GM12878 (cell line): ENCODE results near the gene ADAT3. TPM values are rescaled to one million over a fixed set of nuclear protein-coding genes. Genes with fewer than 3 reads are reported as not detected.

ENCODE experiments used
- ATAC-seq: fragments of 200-7000 bp; cut with Tn5 transposase; 3 replicates; pipeline ENCODE4 v1.9.1; 2020; ENCODE audit warnings: mild to moderate bottlenecking, moderate library complexity
- BruUV-seq: library from RNA; stranded (reverse); fragments of 400-500 nt; replicated peaks from 2 replicates; lab custom pipeline; 2021; lab: Mats Ljungman, UMichigan
- CTCF ChIA-PET: fragments of 300-600 bp; sonication (Branson Sonifier 250); formaldehyde crosslinking; extraction: SDS; loops from one replicate; lab custom pipeline; 2021; ENCODE audit warnings: inconsistent platforms; lab: Yijun Ruan, JAX
- POLR2A ChIA-PET: fragments of 350-600 bp; formaldehyde crosslinking; extraction: SDS; loops from one replicate; lab custom pipeline; 2021; ENCODE audit warnings: inconsistent platforms; lab: Charles Lee
- RAD21 ChIA-PET: fragments of 300-600 bp; sonication (Branson Sonifier 250); formaldehyde crosslinking; loops from one replicate; lab custom pipeline; 2023; ENCODE audit warnings: antibody characterized with exemption; ENCODE audit not compliant: unreplicated experiment; lab: Charles Lee
- SMC1A ChIA-PET: fragments of 300-600 bp; sonication (Branson Sonifier 250); formaldehyde crosslinking; loops from one replicate; lab custom pipeline; 2023; ENCODE audit not compliant: unreplicated experiment, uncharacterized antibody; lab: Charles Lee
- DNase-seq: peaks from one replicate; pipeline ENCODE4 v3.0.0-alpha.2; 2011; ENCODE audit warnings: low read depth, low spot score
- FAIRE-seq: peaks from 3 replicates; lab custom pipeline; 2011; peaks lifted over from hg19 to GRCh38; lab: Jason Lieb, UNC
- H2AFZ ChIP-seq: 2 replicates; pipeline ENCODE4 v1.6.0; 2011; ENCODE audit warnings: low read depth, low read length, control low read depth; ENCODE audit not compliant: control insufficient read depth
- H3K27ac ChIP-seq: 2 replicates; pipeline ENCODE4 v1.5.1; 2011; ENCODE audit warnings: control low read depth; ENCODE audit not compliant: control insufficient read depth, insufficient read depth
- H3K27me3 ChIP-seq, 2 experiments: replicated peaks in 1 of 2; 2 replicates each; pipeline versions ENCODE4 v1.6.0 to v1.6.1; 2011; ENCODE audit warnings: low read length in 1 of 2; ENCODE audit not compliant: control insufficient read depth in 2 of 2, insufficient read depth in 2 of 2
- H3K36me3 ChIP-seq, 2 experiments: 2 replicates each; pipeline ENCODE4 v1.5.1; 2011; ENCODE audit warnings: low read length in 1 of 2; ENCODE audit not compliant: control insufficient read depth in 2 of 2, insufficient read depth in 2 of 2
- H3K4me1 ChIP-seq: 2 replicates; pipeline ENCODE4 v1.6.1; 2011; ENCODE audit warnings: mild to moderate bottlenecking, low read length, moderate library complexity, mixed read lengths; ENCODE audit not compliant: control insufficient read depth, insufficient read depth
- H3K4me2 ChIP-seq: 2 replicates; pipeline ENCODE4 v1.6.0; 2011; ENCODE audit warnings: control low read depth; ENCODE audit not compliant: control insufficient read depth, insufficient read depth
- H3K4me3 ChIP-seq: fragments of 200-600 bp; sonication (generic); 2 replicates; pipeline ENCODE4 v1.5.1; 2016
- H3K79me2 ChIP-seq: 2 replicates; pipeline ENCODE4 v1.6.0; 2011; ENCODE audit warnings: low read length; ENCODE audit not compliant: control insufficient read depth, insufficient read depth
- H3K9ac ChIP-seq: 2 replicates; pipeline ENCODE4 v1.8.0; 2011; ENCODE audit warnings: low read length, control low read depth, mixed read lengths; ENCODE audit not compliant: control insufficient read depth, insufficient read depth
- H3K9me3 ChIP-seq: replicated peaks from 3 replicates; pipeline ENCODE4 v1.5.1; 2011; ENCODE audit warnings: mild to moderate bottlenecking, low read length; ENCODE audit not compliant: control insufficient read depth, insufficient read depth
- H4K20me1 ChIP-seq: 2 replicates; pipeline ENCODE4 v1.6.0; 2011; ENCODE audit not compliant: control insufficient read depth, insufficient read depth
- BMI1 ChIP-seq: fragments of 450-650 bp; IDR thresholded peaks from 2 replicates; pipeline ENCODE4 v1.6.1; 2016; ENCODE audit warnings: mild to moderate bottlenecking, moderate library complexity, borderline replicate concordance
- EP300 ChIP-seq, 2 experiments: fragments of 150-350 bp in 1 of 2; IDR thresholded peaks; 2 replicates each; pipeline ENCODE4 v1.6.1; 2011 to 2012; ENCODE audit warnings: low read depth in 2 of 2, low read length in 2 of 2, borderline replicate concordance in 1 of 2, improper control_type of control experiment in 1 of 2, inconsistent platforms in 1 of 2; ENCODE audit not compliant: control insufficient read depth in 1 of 2
- IKZF1 ChIP-seq: fragments of 450-650 bp; conservative IDR thresholded peaks from 2 replicates; pipeline ENCODE4 v1.6.1; 2017; ENCODE audit warnings: antibody characterized with exemption, mild to moderate bottlenecking
- KDM1A ChIP-seq: fragments of 200-600 bp; sonication (generic); IDR thresholded peaks from 2 replicates; pipeline ENCODE4 v1.6.1; 2016; ENCODE audit warnings: borderline replicate concordance
- NFYB ChIP-seq: IDR thresholded peaks from 2 replicates; pipeline ENCODE4 v1.6.1; 2011; ENCODE audit warnings: low read depth, mild to moderate bottlenecking, low read length, improper control_type of control experiment, moderate library complexity; ENCODE audit not compliant: insufficient read depth
- NR2F1 ChIP-seq: fragments of 450-650 bp; conservative IDR thresholded peaks from 2 replicates; pipeline ENCODE4 v1.6.1; 2017; ENCODE audit warnings: mild to moderate bottlenecking
- TCF3 ChIP-seq: IDR thresholded peaks from 2 replicates; pipeline ENCODE4 v1.6.1; 2012; ENCODE audit warnings: low read depth, mild to moderate bottlenecking, low read length, borderline replicate concordance; ENCODE audit not compliant: insufficient read depth
- WGBS: methylation state at CpG from one replicate; pipeline ENCODE4 v1.1.6; 2016; ENCODE audit warnings: low lambda C conversion rate; ENCODE audit not compliant: insufficient replicate concordance, insufficient coverage; ENCODE audit errors: missing lambda C conversion rate; 5-methylcytosine and 5-hydroxymethylcytosine counted together
- in situ Hi-C: fragments of 300-500 bp; cut with MboI; formaldehyde crosslinking; loops from 9 replicates; pipeline ENCODE4 v1.14.3; 2018; ENCODE audit warnings: mixed read lengths
- intact Hi-C: fragments of 100-400 bp; cut with micrococcal nuclease; formaldehyde crosslinking; loops from one replicate; pipeline ENCODE4 v1.14.2; 2022; ENCODE audit not compliant: unreplicated experiment
- polyA plus RNA-seq, 11 experiments: library from polyadenylated mRNA; depleted of rRNA in 4 of 11; unstranded in 6 of 11; stranded (reverse) in 5 of 11; fragments of >200 nt; fragmentation: Nextera tagmentation in 4 of 11; fragmentation: Illumina TruSeq in 1 of 11; extraction: Ambion mirVana in 4 of 11; extraction: Trizol in 1 of 11; gene quantifications; 1 replicate in 1 of 11; 2 replicates in 10 of 11; pipeline versions ENCODE4 v1.2.1 to v1.2.3, GENCODE V29; 2011 to 2016; ENCODE audit warnings: inconsistent platforms in 2 of 11, missing spikeins in 2 of 11, low read depth in 1 of 11
- total RNA-seq, 4 experiments: library from RNA; depleted of rRNA in 3 of 4; stranded (reverse); fragments of >200 nt in 3 of 4; fragmentation: Illumina TruSeq in 1 of 4; extraction: Trizol in 1 of 4; gene quantifications; 2 replicates each; pipeline versions ENCODE4 v1.2.1 to v1.2.3, GENCODE V29; 2013 to 2021
- TF ChIP-seq, protein P1 (sequence below): IDR thresholded peaks from 2 replicates; pipeline ENCODE4 v1.6.1; 2011; ENCODE audit warnings: low read depth, mild to moderate bottlenecking, low read length, moderate library complexity, borderline replicate concordance; ENCODE audit errors: extremely low read depth
- TF ChIP-seq, protein P2 (sequence below): fragments of 150-350 bp; IDR thresholded peaks from 2 replicates; pipeline ENCODE4 v1.6.1; 2016; ENCODE audit warnings: low read depth, low read length
- TF ChIP-seq, protein P3 (sequence below): fragments of 450-650 bp; IDR thresholded peaks from 2 replicates; pipeline ENCODE4 v1.6.1; 2018; ENCODE audit warnings: mild to moderate bottlenecking, low read depth, moderate library complexity; ENCODE audit not compliant: partially characterized antibody
- TF ChIP-seq, protein P4 (sequence below): IDR thresholded peaks from 2 replicates; pipeline ENCODE4 v1.6.1; 2011; ENCODE audit warnings: borderline replicate concordance, low read depth, mild to moderate bottlenecking, moderate library complexity, low read length; ENCODE audit not compliant: insufficient read depth, poor library complexity, severe bottlenecking
- TF ChIP-seq, protein P5 (sequence below): fragments of 450-650 bp; IDR thresholded peaks from 2 replicates; pipeline ENCODE4 v1.6.1; 2017; ENCODE audit warnings: low read depth, mild to moderate bottlenecking, moderate library complexity

The ADAT3 gene
- total and polyA plus RNA-seq, 10 of the 15 experiments (the other 5 are each of a cell fraction or from before 2014, with no cell fraction given) = 0.27 to 11.8 (median 7.7) TPM; not detected in 3

DNA sequence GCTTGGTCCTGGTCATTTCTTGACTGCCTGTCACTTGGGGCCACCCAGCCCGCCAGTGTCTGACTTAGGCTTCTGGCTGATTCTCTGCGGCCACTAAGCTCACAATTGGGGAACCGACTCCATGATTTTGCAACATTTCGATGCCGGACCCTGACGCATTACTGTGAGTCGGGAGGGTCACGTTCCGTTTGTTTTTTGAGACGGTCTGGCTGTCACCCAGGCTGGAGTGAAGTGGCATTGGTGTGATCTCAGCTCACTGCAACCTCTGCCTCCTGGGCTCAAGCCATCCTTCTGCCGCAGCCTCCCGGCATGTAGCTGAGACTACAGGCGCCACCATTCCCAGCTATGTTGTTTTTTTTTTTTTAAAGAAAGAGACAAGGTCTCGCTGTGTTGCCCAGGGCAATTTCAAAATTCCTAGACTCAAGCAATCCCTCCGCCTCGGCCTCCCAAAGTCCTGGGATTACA, 3.2 kb upstream of the ADAT3 start:
- Histone ChIP-seq H3K4me2 (no peak overlapping the region), H3K9me3 (no peaks in the 10 kb centered on the region), H3K27ac (no peak overlapping the region), H2AFZ (no peak overlapping the region), H3K4me3 (no peak overlapping the region), H3K9ac (no peak overlapping the region), H3K79me2 (peaks cover 9% of the 10 kb centered on the region), H3K27me3 (no peaks in the 10 kb centered on the region), H3K36me3 (no peaks in the 10 kb centered on the region), H4K20me1 (no peaks in the 10 kb centered on the region), H3K4me1 (peaks cover 31% of the 10 kb centered on the region)
- DNase-seq (no peak), ATAC-seq (no peak), FAIRE-seq (no peak)
- in situ Hi-C loops (no loop called here), intact Hi-C loops (loop anchor here (10.0 kb wide), 1 partner anchor 193 kb away; the partner anchor contains the start of genes IZUMO4 and MOB3A)
- RAD21 ChIA-PET = interaction anchor here (2.5 kb wide), 1 partner anchor 38 kb away, joined by 9 read pairs; no protein-coding TSS in a partner anchor
- CTCF ChIA-PET = interaction anchor here (1.0 to 3.0 kb wide), 3 partner anchors 28 to 167 kb away, joined by 3 to 10 read pairs (median 4); no protein-coding TSS in a partner anchor
- SMC1A ChIA-PET = interaction anchor here (0.7 kb wide), 1 partner anchor 26 kb away, joined by 3 read pairs; no protein-coding TSS in a partner anchor
- 88% methylated on average over 16 of the region's 16 CpGs for WGBS
- BruUV-seq = no TSS peak
- POLR2A ChIA-PET = interaction anchor here (0.6 to 1.1 kb wide), 2 partner anchors 14 to 137 kb away, joined by 3 read pairs; no protein-coding TSS in a partner anchor
- TF ChIP-seq NR2F1 (no peak), TCF3 (no peak), EP300 (IDR thresholded peaks at IDR 0.05; ENCODE audit: borderline replicate concordance in 1 of 2, control insufficient read depth in 1 of 2, low read depth in 2 of 2, low read length in 2 of 2) (no peak), NFYB (no peak), KDM1A (no peak), BMI1 (no peak), IKZF1 (no peak)
- TF ChIP-seq, protein P1, sequence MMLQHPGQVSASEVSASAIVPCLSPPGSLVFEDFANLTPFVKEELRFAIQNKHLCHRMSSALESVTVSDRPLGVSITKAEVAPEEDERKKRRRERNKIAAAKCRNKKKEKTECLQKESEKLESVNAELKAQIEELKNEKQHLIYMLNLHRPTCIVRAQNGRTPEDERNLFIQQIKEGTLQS = no peak
- TF ChIP-seq, protein P2, sequence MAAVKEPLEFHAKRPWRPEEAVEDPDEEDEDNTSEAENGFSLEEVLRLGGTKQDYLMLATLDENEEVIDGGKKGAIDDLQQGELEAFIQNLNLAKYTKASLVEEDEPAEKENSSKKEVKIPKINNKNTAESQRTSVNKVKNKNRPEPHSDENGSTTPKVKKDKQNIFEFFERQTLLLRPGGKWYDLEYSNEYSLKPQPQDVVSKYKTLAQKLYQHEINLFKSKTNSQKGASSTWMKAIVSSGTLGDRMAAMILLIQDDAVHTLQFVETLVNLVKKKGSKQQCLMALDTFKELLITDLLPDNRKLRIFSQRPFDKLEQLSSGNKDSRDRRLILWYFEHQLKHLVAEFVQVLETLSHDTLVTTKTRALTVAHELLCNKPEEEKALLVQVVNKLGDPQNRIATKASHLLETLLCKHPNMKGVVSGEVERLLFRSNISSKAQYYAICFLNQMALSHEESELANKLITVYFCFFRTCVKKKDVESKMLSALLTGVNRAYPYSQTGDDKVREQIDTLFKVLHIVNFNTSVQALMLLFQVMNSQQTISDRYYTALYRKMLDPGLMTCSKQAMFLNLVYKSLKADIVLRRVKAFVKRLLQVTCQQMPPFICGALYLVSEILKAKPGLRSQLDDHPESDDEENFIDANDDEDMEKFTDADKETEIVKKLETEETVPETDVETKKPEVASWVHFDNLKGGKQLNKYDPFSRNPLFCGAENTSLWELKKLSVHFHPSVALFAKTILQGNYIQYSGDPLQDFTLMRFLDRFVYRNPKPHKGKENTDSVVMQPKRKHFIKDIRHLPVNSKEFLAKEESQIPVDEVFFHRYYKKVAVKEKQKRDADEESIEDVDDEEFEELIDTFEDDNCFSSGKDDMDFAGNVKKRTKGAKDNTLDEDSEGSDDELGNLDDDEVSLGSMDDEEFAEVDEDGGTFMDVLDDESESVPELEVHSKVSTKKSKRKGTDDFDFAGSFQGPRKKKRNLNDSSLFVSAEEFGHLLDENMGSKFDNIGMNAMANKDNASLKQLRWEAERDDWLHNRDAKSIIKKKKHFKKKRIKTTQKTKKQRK = no peak
- TF ChIP-seq, protein P3, sequence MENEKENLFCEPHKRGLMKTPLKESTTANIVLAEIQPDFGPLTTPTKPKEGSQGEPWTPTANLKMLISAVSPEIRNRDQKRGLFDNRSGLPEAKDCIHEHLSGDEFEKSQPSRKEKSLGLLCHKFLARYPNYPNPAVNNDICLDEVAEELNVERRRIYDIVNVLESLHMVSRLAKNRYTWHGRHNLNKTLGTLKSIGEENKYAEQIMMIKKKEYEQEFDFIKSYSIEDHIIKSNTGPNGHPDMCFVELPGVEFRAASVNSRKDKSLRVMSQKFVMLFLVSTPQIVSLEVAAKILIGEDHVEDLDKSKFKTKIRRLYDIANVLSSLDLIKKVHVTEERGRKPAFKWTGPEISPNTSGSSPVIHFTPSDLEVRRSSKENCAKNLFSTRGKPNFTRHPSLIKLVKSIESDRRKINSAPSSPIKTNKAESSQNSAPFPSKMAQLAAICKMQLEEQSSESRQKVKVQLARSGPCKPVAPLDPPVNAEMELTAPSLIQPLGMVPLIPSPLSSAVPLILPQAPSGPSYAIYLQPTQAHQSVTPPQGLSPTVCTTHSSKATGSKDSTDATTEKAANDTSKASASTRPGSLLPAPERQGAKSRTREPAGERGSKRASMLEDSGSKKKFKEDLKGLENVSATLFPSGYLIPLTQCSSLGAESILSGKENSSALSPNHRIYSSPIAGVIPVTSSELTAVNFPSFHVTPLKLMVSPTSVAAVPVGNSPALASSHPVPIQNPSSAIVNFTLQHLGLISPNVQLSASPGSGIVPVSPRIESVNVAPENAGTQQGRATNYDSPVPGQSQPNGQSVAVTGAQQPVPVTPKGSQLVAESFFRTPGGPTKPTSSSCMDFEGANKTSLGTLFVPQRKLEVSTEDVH = no peak
- TF ChIP-seq, protein P4, sequence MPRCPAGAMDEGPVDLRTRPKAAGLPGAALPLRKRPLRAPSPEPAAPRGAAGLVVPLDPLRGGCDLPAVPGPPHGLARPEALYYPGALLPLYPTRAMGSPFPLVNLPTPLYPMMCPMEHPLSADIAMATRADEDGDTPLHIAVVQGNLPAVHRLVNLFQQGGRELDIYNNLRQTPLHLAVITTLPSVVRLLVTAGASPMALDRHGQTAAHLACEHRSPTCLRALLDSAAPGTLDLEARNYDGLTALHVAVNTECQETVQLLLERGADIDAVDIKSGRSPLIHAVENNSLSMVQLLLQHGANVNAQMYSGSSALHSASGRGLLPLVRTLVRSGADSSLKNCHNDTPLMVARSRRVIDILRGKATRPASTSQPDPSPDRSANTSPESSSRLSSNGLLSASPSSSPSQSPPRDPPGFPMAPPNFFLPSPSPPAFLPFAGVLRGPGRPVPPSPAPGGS = no peak
- TF ChIP-seq, protein P5, sequence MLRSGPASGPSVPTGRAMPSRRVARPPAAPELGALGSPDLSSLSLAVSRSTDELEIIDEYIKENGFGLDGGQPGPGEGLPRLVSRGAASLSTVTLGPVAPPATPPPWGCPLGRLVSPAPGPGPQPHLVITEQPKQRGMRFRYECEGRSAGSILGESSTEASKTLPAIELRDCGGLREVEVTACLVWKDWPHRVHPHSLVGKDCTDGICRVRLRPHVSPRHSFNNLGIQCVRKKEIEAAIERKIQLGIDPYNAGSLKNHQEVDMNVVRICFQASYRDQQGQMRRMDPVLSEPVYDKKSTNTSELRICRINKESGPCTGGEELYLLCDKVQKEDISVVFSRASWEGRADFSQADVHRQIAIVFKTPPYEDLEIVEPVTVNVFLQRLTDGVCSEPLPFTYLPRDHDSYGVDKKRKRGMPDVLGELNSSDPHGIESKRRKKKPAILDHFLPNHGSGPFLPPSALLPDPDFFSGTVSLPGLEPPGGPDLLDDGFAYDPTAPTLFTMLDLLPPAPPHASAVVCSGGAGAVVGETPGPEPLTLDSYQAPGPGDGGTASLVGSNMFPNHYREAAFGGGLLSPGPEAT = no peak
